ENCODE data around the gene ELAPOR2.

Gene ELAPOR2

GRCh38 chr7:87029078-87029477, 30.4 kb downstream of the ELAPOR2 start:
- no peak for TF ChIP-seq FOXM1 (IDR thresholded peaks at IDR 0.05; ENCODE audit: borderline replicate concordance, low read depth)
- TF ChIP-seq TCF12 (IDR thresholded peaks at IDR 0.05; ENCODE audit: low read depth), result no peak
- no peak for TF ChIP-seq TEAD4 (IDR thresholded peaks at IDR 0.05)
- TF ChIP-seq CEBPB (IDR thresholded peaks at IDR 0.05), result no peak
- no peak for TF ChIP-seq YY1 (IDR thresholded peaks at IDR 0.05; ENCODE audit: low read depth)
- TF ChIP-seq MAX (IDR thresholded peaks at IDR 0.05), result no peak
- no peak for TF ChIP-seq CREB1 (IDR thresholded peaks at IDR 0.05; ENCODE audit: low read depth)
- no peak for TF ChIP-seq EGR1 (IDR thresholded peaks at IDR 0.05)

GRCh38 chr7:87028636-87029035, 30.8 kb downstream of the ELAPOR2 start:
- no peak for TF ChIP-seq YY1 (IDR thresholded peaks at IDR 0.05; ENCODE audit: low read depth)
- TF ChIP-seq TAF1 (IDR thresholded peaks at IDR 0.05; ENCODE audit: low read depth), result no peak
- no peak for TF ChIP-seq TEAD4 (IDR thresholded peaks at IDR 0.05)
- no peak for TF ChIP-seq REST (IDR thresholded peaks at IDR 0.05; ENCODE audit: low read depth)
- no peak for TF ChIP-seq CEBPB (IDR thresholded peaks at IDR 0.05)
- TF ChIP-seq ZBTB7A (IDR thresholded peaks at IDR 0.05; ENCODE audit: low read depth), result no peak
- no peak for TF ChIP-seq EP300 (IDR thresholded peaks at IDR 0.05; ENCODE audit: borderline replicate concordance)
- no peak for TF ChIP-seq RAD21 (IDR thresholded peaks at IDR 0.05; ENCODE audit: low read depth)
- no peak for TF ChIP-seq MAX (IDR thresholded peaks at IDR 0.05)
- TF ChIP-seq FOXM1 (IDR thresholded peaks at IDR 0.05; ENCODE audit: borderline replicate concordance, low read depth), result no peak
- TF ChIP-seq EGR1 (IDR thresholded peaks at IDR 0.05), result no peak
- TF ChIP-seq USF1 (IDR thresholded peaks at IDR 0.05), result no peak

GRCh38 chr7:87027900-87028299, 31.6 kb downstream of the ELAPOR2 start:
- TF ChIP-seq REST (IDR thresholded peaks at IDR 0.05; ENCODE audit: low read depth) (no peak), CEBPB (IDR thresholded peaks at IDR 0.05) (no peak), ZBTB7A (IDR thresholded peaks at IDR 0.05; ENCODE audit: low read depth) (no peak), RAD21 (IDR thresholded peaks at IDR 0.05; ENCODE audit: low read depth) (no peak), TCF12 (IDR thresholded peaks at IDR 0.05; ENCODE audit: low read depth) (no peak), NFIC (IDR thresholded peaks at IDR 0.05) (no peak), MAX (IDR thresholded peaks at IDR 0.05) (no peak), TEAD4 (IDR thresholded peaks at IDR 0.05) (no peak)

GRCh38 chr7:87021285-87021684, 38.2 kb downstream of the ELAPOR2 start:
- TF ChIP-seq REST (IDR thresholded peaks at IDR 0.05; ENCODE audit: low read depth) (no peak), FOXM1 (IDR thresholded peaks at IDR 0.05; ENCODE audit: borderline replicate concordance, low read depth) (no peak)

- TF ChIP-seq TAF1 (IDR thresholded peaks at IDR 0.05; ENCODE audit: low read depth) (no peak), RAD21 (IDR thresholded peaks at IDR 0.05; ENCODE audit: low read depth) (no peak), EGR1 (IDR thresholded peaks at IDR 0.05) (no peak), CREB1 (IDR thresholded peaks at IDR 0.05; ENCODE audit: low read depth) (no peak), ZBTB7A (IDR thresholded peaks at IDR 0.05; ENCODE audit: low read depth) (no peak), YY1 (IDR thresholded peaks at IDR 0.05; ENCODE audit: low read depth) (no peak), CEBPB (IDR thresholded peaks at IDR 0.05) (no peak), NFIC (IDR thresholded peaks at IDR 0.05) (no peak), MAX (IDR thresholded peaks at IDR 0.05) (no peak), REST (IDR thresholded peaks at IDR 0.05; ENCODE audit: low read depth) (no peak), EP300 (IDR thresholded peaks at IDR 0.05; ENCODE audit: borderline replicate concordance) (no peak), USF1 (IDR thresholded peaks at IDR 0.05) (no peak), FOXM1 (IDR thresholded peaks at IDR 0.05; ENCODE audit: borderline replicate concordance, low read depth) (no peak), TEAD4 (IDR thresholded peaks at IDR 0.05) (no peak), TCF12 (IDR thresholded peaks at IDR 0.05; ENCODE audit: low read depth) (no peak)
Observed at GRCh38 chr7:87016606-87017005, 42.8 kb downstream of the ELAPOR2 start.
